ENCODE results near the gene VOPP1.
"Not testable (repeated sequence)": the region's sequence is repeated elsewhere in the genome, so short reads cannot be mapped to it uniquely, and the experiment has no call there.

Gene VOPP1

DNA sequence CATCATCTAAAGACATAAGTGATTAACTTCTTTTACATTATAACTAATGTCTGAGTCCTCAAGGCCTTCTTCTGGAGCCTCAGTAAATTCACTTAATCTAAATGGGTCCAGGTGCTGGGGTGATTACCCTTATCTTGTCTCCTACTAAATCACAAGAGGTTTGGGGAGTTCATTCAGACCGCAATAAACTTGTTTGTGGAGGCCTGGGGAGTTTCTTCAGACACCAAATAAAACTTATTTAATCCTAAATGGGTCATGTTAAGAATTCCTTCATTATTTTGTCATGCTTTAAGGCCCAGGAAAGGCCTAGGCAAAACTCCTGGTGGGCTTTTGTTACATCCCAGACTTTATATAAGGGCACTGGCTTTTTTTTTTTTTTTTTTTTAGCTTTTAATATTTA is 62.1 kb downstream of the VOPP1 start:
- DNase-seq (ENCODE audit: low spot score): not testable (repeated sequence)

DNA sequence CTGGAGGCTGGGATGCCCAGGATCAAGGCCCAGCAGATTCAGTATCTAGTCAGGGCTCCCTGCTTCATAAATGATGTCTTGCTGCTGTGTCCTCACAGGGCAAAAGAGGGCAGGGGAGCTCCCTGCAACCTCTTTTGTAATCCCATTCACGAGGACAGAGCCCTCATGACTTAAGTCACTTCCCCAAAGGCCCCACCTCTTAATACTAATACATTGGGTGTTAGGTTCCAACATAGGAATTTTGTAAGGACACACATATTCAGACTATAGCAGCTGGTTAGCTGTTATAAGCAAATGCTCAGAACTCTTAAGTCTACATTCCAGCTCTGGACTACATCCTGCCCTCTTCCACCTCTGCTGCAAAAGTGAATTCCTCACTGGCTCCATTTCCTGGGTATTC is 63.0 kb downstream of the VOPP1 start:
- DNase-seq (ENCODE audit: low spot score): no peak

DNA sequence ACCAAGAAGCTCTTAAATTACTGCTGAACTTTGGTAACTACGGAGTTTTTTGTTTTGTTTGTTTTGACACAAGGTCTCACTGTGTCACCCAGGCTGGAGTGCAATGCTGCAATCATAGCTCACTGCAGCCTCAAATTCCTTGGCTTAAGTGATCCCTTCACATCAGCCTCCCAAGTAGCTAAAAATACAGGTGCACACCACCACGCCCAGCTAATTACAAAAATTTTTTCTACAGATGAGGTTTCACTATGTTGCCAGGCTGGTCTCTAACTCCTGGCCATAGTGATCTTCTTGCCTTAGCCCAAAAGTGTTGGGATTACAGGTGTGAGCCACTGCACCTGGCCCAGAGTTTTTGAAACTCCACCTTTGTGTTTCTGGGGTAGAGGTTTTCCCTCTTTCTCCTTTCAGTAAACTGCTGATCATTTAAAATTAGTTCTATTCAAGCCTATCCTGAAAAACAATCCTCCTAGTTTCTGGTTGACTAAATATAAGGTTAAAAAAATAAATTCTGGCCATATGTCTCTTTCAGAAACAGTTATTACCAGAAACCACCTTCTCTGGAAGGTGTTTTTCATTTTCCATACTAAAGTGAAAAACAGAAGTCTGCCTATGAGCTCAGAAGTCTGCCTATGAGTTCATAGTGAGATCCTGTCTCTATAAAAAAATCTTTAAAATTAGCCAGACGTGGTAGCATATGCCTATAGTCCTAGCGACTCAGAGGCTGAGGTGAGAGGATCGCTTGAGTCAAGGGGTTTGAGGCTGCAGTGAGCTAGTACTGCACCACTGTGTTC is 63.9 kb downstream of the VOPP1 start:
- DNase-seq (ENCODE audit: low spot score): no peak

DNA sequence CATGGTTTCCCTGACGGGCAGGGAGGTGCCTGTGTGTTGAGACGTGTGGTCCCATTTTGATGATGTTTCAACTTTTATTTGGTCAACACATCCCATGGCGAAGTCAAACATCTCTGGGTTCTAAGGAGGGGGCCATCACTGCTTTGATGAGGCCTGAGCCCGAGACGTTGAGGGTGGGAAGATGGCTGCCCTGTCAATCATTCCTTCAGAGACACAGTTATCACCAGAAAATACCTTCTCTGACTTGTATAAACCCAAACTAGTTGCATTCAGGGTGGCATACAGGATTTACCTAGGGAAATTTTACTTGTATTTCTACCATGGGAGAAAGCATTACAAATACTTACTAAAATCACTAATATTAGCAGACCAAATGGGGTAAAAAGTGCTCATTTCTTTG is 64.6 kb downstream of the VOPP1 start:
- no peak for DNase-seq (ENCODE audit: low spot score)

DNA sequence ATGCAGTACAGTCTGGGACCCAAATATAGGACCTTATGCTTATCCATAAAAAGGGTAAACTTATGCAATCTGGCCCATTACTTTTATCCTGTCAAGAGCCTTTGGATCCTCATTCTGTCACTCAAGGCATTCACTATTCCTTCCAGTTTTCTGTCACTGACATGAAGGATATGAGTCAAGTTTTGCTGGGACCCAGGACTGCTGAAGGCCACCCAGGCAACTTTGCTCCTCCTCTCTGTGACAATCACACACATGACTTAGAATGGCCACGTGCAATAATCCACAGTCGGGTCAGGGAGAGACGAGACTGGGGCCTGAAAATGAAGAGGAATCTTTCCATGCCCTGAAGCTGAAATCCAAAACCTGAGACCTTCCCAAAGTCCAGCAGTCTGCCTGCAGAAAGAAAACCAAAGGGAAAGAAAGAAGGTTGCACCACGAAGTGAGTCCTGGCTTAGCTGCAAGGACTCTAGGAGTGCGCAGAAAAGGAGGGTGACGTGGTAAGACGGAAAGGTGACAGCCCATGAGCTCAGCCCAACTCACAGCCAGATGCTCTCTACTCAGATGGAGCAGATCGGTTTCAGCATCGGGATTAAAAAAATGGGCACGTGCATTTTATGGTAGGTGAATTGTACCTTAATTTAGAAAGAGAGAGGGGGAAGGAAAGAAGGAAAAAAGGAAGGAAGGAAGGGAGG is 67.2 kb downstream of the VOPP1 start:
- DNase-seq (ENCODE audit: low spot score): no peak

DNA sequence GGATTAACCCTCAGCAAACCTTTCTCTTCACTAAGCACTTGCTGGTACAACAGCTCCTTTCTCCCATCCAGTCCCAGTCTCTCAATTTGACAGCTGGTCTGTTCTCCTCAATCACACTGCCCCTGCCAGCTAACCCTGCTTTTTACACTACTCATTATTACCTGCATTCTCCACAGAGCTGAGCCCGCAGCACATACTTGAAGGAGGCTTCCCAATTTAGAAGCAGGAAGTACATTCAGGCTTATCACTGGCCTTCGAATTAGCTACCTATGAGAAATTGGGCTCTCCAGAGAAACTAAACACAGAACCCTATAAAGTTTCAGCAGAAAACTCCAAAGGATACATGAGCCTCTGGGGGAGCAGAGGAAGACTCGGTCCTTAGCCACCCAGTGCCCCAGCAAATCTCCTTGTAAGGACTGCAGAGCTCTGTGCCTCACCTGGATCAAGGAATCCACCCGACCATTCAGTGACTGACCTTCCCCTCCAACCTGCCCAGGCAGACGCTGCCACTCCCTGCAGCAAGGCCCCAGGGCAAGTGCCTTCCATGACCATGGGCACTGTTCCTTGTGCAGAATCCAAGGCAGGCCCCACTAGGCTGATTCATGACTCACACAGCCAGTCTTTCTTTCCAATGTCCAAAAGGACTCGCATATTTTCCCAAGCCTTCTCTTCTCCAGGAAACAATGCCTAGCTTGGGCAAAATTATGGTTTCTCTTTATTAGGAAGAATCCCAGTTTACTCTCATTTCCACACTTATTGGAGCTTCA is 68.0 kb downstream of the VOPP1 start:
- no peak for DNase-seq (ENCODE audit: low spot score)

DNA sequence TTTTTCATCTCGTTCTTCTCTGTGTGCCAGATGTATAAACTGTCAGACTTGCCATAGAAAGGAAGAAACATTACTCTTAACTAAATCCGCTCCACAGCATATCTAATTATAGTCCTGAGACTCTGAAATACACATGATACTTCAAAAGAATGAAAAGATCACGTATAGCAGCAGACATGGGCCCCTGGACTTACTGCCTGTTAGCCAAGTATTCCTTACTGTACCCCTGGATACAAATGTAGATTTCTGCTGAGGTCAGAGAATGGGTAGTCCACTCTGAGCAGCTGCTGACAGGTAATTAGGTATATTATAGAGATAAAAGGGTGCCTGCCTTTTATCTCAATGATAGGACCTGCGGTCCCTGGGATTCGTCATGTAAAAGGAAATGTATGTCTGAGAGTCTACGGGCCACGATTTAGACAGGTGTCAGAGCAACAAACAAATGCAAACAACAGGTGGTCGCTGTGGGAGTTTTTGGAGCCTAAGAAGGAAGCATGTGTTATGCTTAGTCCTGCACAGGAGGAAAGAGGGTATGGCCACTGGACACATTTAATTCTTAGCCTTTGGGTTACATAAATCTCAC is 69.4 kb downstream of the VOPP1 start:
- no peak for DNase-seq (ENCODE audit: low spot score)

DNA sequence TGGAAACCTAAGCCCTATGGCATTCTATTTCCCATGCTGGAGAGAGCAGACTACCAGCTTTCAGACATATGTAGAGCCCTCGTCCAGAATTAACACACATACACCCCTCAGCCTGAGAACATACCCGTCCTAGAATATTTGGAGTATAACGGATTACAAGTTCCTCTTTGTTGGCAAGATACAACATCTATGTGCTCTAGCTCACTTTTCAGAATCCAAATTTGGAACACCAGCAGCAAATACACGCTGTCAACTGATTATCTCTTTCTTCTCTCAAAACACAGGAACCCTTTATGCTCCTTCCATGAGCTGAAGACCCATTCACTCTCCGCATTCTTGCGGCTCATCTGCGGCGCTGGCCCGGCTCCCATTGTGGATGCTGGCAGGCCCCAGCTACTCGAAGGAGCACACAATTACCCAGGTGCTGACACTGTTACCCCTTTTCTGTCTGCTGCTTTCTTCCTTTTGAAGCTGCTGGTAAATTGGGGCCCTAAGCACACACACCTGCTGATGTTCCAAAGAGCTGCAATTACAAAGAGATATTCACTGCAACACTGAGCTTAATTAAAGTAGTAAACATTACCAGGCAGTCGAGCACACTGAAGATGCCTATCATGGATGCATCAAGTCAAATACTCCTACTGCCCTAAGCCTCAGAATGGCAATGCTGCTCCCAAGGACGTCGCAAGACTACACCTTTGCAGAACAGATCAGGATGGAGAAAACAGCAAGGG is 70.0 kb downstream of the VOPP1 start:
- DNase-seq (ENCODE audit: low spot score): no peak

DNA sequence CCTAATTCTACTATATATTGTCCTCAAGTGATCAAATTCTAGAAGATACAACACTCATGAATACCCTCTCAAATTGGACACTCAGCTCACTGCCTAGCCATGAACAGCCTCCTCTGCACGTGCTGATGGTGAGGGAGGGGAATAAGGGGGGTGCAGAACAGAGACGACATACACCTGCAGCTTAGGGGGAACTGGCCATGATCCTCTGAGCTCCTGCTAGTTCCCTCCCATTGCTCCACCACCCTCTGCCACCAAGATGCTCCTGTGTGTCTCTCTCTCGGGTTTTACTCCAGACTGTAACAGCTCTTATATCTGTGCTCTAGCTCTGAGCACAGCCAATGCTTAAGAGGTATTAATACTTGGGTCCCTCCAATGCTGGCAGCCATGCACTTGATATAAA is 70.7 kb downstream of the VOPP1 start:
- no peak for DNase-seq (ENCODE audit: low spot score)

DNA sequence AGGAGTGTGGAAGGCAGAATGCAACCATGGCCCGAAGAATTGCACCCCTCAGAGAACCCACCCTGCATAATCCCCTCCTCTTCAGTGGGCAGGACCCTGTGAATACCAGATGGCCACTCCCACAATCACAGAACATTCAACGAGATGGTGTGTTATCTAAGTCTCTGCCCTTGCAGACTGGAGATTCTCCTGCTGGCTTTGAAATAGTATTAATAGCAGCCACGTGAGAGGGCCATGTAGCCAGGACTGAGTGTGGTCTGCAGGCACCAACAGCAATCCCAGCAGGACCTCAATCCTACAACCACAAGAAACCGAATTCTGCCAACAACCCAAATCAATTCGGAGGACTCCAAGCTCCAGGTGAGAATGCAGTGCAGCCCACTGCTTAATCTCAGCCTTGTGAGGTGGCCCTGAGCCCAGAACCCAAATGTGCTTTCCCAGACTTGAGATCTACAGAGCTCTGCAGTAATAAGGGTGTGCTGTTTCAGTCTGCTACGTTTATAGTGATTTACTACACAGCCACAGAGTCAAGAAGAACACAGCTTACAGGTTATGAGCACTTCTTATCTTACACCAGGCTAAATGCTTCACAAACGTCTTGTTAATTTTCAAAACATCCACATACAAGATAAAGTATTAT is 72.1 kb downstream of the VOPP1 start:
- no peak for DNase-seq (ENCODE audit: low spot score)

DNA sequence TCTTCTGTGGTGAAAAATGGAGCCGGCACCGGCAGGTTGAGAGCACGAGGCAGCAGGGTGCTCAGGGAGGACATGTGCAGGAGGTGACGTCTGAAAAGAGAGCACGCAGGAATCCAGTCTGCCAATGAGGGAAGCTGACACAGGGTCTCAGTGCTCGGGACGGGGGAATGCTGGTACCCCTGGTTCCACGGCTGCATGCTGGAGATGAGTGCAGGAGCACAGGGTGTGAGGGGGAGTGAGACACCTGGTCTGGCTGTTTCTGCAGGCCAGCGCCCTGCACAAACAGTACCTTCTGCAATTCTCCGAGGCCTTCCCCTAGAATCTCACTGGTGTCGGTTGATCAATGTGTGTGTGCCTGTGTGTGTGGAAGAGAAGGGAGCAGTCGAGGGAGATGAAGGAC is 72.7 kb downstream of the VOPP1 start:
- DNase-seq (ENCODE audit: low spot score): no peak

DNA sequence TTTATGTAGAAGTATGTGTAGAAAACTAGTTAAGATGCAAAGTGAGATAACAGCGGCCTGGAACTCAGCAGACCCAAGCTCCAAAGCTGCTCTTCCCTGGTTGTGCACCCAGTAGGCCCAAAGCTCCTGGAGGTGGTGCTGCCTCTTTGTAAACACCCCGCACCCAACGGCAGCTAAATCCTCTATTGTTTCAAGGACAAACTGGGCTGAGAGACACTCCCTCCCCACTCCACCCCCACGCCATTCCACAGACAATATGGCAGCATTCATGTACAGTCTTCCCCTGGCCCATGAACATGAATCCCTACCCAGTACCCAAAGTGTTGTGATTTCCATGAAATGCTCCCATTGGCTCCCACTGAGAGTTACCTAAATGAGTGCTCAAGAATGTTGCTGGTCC is 73.5 kb downstream of the VOPP1 start:
- DNase-seq (ENCODE audit: low spot score): no peak

DNA sequence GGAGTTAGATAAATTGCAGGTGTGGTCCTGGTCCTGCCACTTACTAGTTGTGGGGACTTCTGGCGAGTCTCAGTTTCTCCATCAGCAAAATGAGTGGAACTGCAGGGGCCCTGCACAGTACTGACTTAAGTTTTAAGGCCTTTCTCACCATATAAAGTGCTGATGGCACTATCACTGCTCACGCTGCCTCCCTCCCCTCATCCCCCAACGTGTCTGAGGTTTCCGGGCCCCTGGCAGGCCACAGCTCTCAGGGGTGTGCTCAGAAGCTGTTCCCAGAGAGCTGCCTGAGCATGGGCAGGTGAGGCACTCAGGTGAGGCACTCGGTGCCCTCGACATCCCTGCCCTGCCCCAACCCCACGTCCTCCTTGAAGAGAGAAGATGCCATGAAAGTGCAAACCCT is 74.2 kb downstream of the VOPP1 start:
- DNase-seq (ENCODE audit: low spot score): no peak

DNA sequence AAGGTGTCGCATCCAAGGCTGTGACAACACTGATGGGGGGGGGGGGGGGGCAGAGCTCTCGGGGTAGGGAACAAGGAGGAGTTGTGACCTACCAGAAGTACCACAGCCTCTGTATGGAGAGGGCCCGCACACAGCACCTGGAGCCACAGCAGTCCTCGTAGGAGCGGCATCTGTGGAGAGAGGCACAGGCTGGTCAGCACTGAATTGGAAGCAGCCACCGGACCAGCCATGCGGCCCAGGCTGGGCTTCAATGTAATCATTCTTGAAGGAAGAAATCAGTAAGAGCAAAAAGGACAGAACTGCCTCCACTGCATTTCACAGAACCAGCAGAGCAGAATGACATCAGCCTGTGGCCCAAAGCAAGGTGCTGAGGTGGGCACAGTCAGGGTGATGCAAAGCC is 74.8 kb downstream of the VOPP1 start:
- no peak for DNase-seq (ENCODE audit: low spot score)

DNA sequence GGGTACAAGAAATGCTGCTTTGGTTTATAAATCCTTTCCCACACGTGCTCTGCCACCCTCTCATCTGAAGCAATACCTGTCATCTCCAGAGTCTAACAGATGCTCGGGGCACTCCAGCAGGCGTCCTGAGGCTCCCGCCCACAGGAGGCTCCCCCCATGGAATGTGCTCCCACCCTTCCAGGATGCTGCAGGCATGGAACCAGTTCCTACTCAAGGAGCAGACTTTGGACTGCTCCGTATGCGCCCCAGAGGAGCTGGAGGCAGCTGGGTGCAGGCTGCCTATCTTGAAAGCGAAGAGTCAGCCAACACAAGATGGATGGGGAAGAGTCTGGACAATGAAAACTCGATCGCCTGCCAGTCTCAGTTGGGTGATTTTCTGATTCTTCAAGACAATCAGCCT is 75.4 kb downstream of the VOPP1 start:
- no peak for DNase-seq (ENCODE audit: low spot score)

DNA sequence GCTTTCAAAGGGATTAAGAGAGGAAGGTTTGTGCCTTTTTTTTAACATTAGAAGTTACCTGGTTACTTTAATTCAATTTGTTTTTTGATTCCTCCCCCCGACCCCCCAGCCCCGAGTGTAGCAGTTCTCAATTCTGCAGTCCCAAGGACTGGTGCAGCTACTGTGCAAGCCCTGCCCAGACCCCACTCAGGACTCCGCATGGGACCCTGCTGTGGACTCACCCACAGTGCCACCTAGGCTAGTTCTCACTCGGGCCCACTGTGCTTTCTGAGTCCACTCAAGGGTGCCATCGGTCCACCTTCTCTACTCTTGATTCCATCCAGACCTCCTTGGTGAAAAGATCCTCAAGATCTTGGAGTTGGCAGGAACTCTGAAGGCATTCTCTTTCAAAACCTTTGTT is 77.4 kb downstream of the VOPP1 start:
- DNase-seq (ENCODE audit: low spot score): no peak

DNA sequence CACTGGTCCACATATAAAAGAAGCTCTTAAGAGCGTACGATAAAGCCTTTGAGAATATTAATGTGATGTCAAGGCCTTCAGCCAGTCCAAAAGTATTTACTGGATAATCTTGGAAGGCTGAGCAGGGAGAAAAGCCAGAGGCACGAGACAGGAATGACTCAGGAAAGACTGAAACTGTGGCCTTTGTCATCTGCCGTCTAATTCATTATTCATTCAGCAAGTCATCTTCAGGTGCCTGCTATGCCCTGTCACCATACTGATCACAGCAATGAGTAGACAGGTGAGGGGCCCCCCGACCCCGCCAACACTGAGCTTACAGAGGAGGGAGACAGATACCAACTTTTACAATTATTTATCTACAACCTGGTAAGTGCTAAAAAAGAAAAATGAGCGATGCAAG is 78.9 kb downstream of the VOPP1 start:
- no peak for DNase-seq (ENCODE audit: low spot score)

DNA sequence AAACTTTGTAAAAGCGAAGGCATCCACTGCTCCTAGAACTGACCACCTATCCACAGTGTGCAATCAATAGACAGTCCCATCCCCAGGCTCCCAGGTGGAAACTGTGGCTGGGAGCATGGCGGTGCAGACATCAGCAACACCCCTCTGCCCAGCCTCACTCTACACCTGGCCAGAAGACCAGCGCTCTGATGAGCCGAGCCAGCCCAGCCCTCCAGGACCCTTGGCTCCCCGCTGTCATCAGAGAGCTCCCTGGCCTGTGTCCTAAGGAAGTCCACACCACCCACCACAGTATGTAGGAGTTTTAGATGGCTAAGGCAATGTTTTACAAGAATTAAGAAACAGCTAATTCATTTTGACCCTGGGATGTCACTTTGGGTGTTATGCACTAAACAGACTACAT is 81.0 kb downstream of the VOPP1 start:
- no peak for DNase-seq (ENCODE audit: low spot score)

DNA sequence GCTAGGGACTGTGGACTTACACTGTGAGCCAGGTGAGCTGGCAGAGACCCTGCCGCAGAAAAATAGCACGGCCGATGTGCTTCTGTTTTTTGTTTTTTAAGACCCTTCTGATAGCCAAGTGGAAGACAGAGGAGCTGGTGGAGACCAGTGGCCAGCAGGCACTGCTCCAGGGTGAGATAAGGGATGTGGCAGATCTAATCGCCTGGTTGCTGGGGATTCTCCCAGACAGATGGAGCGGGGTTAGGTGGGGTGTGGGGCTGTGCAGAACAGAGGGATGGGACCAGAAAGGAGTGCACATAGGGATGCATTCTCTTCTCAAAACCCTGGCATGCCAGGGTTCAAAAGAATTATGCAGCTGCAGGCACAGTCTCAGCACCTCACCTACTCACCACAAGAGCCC is 82.2 kb downstream of the VOPP1 start:
- no peak for DNase-seq (ENCODE audit: low spot score)

DNA sequence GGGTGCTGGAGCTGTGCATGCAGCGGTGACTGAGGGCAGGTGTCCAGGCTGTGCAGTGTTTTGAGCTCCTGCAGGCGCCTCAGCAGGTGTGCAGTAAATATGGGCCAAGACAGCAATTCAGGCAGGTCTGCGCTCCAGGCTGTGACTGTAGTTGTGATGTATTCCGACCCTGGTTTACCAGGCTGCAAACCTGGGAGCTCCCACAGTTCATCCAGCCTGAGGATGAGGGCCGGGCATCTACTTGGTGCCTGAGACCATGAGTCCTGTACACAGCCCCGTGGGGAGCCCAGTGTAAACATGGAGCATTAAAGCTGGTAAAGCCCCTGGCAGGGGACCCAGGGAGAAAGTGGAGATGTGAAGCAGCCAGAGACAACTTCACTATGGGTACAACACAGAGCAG is 82.8 kb downstream of the VOPP1 start:
- DNase-seq (ENCODE audit: low spot score): no peak

DNA sequence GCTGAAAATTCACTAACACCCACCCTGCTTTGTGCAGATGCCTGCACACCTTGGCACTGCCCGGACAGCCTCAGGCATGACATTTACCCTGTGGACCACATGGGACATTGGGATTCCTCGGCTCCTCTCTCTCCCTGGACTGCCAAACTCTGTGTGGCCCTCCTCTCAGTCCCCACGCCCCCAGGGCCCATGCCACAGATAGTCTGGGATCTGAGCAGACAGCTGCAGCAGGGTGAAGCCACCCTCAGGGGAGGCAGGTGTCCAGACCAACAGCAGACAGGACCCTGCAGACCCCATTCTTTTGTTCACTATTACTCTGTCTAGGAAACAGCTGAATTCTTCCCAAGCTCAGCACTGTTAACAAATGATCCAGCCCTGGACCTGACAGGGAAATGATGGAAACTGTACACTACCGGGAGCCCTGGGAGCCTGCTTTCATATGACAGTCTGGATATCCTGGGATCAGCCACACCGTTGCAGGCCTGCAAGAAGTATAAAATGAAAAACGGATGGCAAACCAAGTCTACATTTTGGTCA is 83.4 kb downstream of the VOPP1 start:
- no peak for DNase-seq (ENCODE audit: low spot score)
